KMS-11 (cell line): ENCODE data around the gene BPI.

Experiments
- H2AFZ ChIP-seq: fragments of 200-600 bp; sonication (generic); 2 replicates; pipeline ENCODE4 v1.6.1; 2016; ENCODE audit warnings: antibody characterized with exemption, mixed run types, low read depth
- H3K27ac ChIP-seq: fragments of 200-600 bp; sonication (generic); 2 replicates; pipeline ENCODE4 v1.6.1; 2016; ENCODE audit warnings: mild to moderate bottlenecking, mixed run types
- H3K27me3 ChIP-seq: fragments of 200-600 bp; sonication (generic); 2 replicates; pipeline ENCODE4 v1.6.1; 2017; ENCODE audit warnings: mild to moderate bottlenecking, low read depth, mixed run types, moderate library complexity; ENCODE audit not compliant: insufficient read depth
- H3K36me3 ChIP-seq: fragments of 200-600 bp; sonication (generic); 2 replicates; pipeline ENCODE4 v1.6.1; 2017; ENCODE audit warnings: mild to moderate bottlenecking, mixed run types; ENCODE audit not compliant: insufficient read depth
- H3K4me1 ChIP-seq: fragments of 200-600 bp; sonication (generic); 2 replicates; pipeline ENCODE4 v1.6.1; 2016; ENCODE audit warnings: mild to moderate bottlenecking, low read depth, mixed run types; ENCODE audit not compliant: poor library complexity, severe bottlenecking
- H3K4me2 ChIP-seq: fragments of 200-600 bp; sonication (generic); 2 replicates; pipeline ENCODE4 v1.7.0; 2016; ENCODE audit warnings: mild to moderate bottlenecking, mixed run types
- H3K4me3 ChIP-seq: fragments of 200-600 bp; sonication (generic); IDR thresholded peaks from 2 replicates; pipeline ENCODE4 v1.6.1; 2017; ENCODE audit warnings: low read depth, low read length, mixed read lengths; ENCODE audit not compliant: insufficient read depth
- H3K79me2 ChIP-seq: fragments of 200-600 bp; sonication (generic); 2 replicates; pipeline ENCODE4 v1.6.1; 2016; ENCODE audit warnings: low read depth, mixed run types; ENCODE audit not compliant: insufficient read depth
- H3K9ac ChIP-seq: fragments of 200-600 bp; sonication (generic); 2 replicates; pipeline ENCODE4 v1.6.1; 2016; ENCODE audit warnings: mild to moderate bottlenecking, mixed run types
- H4K20me1 ChIP-seq: fragments of 200-600 bp; sonication (generic); 2 replicates; pipeline ENCODE4 v1.6.1; 2016; ENCODE audit warnings: mild to moderate bottlenecking, mixed run types; ENCODE audit not compliant: insufficient read depth
- TF ChIP-seq, protein P1 (sequence below): fragments of 200-600 bp; sonication (generic); conservative IDR thresholded peaks from 2 replicates; pipeline ENCODE4 v1.6.1; 2017; ENCODE audit warnings: low read depth, mild to moderate bottlenecking, antibody characterized with exemption, low read length, moderate library complexity, mixed read lengths

BPI gene

DNA sequence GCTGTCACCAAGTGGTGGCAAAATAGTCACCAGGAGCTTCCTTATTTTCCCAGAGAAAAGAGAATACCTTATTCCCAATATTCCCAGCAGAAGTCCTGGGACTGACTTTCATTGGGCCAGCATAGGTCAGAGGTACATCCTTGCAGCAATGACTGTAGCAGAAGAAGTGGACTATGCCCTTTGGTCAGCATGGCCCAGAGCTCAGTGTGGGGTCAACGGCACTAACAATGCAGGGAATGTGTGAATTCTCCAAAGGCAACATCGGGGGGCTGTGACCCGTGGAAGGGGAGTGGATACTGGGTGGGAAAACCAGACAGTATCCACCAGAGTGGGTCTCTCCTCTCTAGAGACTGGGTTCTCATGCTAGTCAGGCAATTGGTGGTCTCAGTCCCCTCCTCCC is 26.7 kb downstream of the BPI start:
- H4K20me1 ChIP-seq = no peaks in the 10 kb centered on the region
- no peaks in the 10 kb centered on the region for H3K79me2 ChIP-seq
- H3K36me3 ChIP-seq = no peaks in the 10 kb centered on the region

DNA sequence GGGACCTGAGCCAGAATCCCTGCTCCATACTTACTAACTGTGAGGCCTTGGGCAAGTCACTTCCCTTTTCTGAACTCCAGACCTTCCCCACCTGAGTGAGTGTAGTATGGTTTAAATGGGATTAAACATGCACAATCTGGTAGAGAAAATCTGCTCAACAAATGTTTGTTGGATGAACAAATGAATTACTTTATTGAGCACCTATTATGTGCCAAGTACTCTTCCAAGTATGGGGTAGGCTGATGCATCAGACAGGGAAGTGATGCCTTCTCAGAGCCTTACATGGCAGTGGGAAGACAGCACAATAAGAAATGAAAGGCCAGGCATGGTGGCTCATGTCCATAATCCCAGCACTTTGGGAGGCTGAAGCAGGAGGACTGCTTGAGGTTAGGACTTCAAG is 27.3 kb downstream of the BPI start:
- no peaks in the 10 kb centered on the region for H3K79me2 ChIP-seq
- no peak overlapping the region for H3K4me2 ChIP-seq
- TF ChIP-seq, protein P1, sequence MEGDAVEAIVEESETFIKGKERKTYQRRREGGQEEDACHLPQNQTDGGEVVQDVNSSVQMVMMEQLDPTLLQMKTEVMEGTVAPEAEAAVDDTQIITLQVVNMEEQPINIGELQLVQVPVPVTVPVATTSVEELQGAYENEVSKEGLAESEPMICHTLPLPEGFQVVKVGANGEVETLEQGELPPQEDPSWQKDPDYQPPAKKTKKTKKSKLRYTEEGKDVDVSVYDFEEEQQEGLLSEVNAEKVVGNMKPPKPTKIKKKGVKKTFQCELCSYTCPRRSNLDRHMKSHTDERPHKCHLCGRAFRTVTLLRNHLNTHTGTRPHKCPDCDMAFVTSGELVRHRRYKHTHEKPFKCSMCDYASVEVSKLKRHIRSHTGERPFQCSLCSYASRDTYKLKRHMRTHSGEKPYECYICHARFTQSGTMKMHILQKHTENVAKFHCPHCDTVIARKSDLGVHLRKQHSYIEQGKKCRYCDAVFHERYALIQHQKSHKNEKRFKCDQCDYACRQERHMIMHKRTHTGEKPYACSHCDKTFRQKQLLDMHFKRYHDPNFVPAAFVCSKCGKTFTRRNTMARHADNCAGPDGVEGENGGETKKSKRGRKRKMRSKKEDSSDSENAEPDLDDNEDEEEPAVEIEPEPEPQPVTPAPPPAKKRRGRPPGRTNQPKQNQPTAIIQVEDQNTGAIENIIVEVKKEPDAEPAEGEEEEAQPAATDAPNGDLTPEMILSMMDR = no peak
- H3K36me3 ChIP-seq = no peaks in the 10 kb centered on the region
- no peak overlapping the region for H3K4me3 ChIP-seq
- H4K20me1 ChIP-seq = no peaks in the 10 kb centered on the region
- H3K4me1 ChIP-seq = no peaks in the 10 kb centered on the region
- no peaks in the 10 kb centered on the region for H3K27me3 ChIP-seq
- H3K9ac ChIP-seq = no peak overlapping the region
- H3K27ac ChIP-seq = no peak overlapping the region
- H2AFZ ChIP-seq = no peak overlapping the region

More for the DNA sequence above, 26.7 kb downstream of the BPI start:
- Histone ChIP-seq H3K9ac (no peak overlapping the region), H2AFZ (no peak overlapping the region), H3K27ac (no peak overlapping the region), H3K27me3 (no peaks in the 10 kb centered on the region), H3K4me2 (no peak overlapping the region), H3K4me1 (peaks cover under 1% of the 10 kb centered on the region), H3K4me3 (no peak overlapping the region)
- TF ChIP-seq, protein P1 = no peak

DNA sequence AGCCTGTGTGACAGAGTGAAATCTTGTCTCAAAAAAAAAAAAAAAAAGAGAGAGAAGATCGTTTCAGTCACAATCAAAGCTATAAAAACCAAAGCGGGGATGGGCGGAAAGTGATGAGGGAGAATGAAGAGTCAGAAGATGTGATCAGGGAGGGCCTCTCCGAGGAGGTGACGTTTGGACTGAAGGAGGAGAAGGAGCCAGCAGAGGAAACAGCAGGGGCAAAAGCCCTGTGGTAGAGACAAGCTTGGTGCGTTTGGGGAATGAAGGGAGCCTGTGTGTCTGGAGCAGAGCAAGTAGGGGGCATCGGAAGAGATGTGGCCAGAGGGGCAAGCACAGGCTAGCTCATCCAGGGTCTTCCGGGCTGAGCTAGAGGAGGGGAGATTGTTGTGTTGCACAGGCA is 27.9 kb downstream of the BPI start:
- no peak overlapping the region for H3K9ac ChIP-seq
- H4K20me1 ChIP-seq = no peaks in the 10 kb centered on the region
- H2AFZ ChIP-seq = no peak overlapping the region
- no peak overlapping the region for H3K4me2 ChIP-seq
- H3K36me3 ChIP-seq = no peaks in the 10 kb centered on the region
- TF ChIP-seq, protein P1 = no peak
- H3K4me3 ChIP-seq = no peak overlapping the region
- H3K27me3 ChIP-seq = no peaks in the 10 kb centered on the region
- no peak overlapping the region for H3K27ac ChIP-seq
- H3K4me1 ChIP-seq = no peaks in the 10 kb centered on the region
- H3K79me2 ChIP-seq = no peaks in the 10 kb centered on the region

DNA sequence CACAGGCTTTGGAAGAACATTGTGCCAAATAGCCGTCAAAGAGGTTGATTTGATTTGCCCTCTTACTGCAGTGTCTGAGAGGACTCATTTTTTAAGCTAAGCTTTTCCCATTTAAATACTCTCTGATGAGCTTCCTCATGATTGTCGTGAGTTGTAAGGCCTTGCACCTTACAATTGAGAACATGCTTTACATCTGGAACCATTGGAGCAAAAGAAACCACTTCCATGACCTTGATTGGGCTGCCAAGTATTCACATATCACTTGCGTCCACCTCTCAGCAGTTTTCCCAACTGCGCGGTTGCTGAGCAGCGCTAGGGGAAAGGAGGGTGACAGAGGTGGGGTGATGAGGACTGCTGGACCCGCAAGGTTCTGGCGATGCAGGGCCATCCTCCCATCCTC is 30.1 kb downstream of the BPI start:
- no peak overlapping the region for H3K4me2 ChIP-seq
- no peaks in the 10 kb centered on the region for H3K79me2 ChIP-seq
- no peaks in the 10 kb centered on the region for H4K20me1 ChIP-seq
- H3K27ac ChIP-seq = no peak overlapping the region
- H2AFZ ChIP-seq = no peak overlapping the region
- no peak overlapping the region for H3K4me3 ChIP-seq
- no peaks in the 10 kb centered on the region for H3K27me3 ChIP-seq
- TF ChIP-seq, protein P1 = no peak
- H3K4me1 ChIP-seq = no peaks in the 10 kb centered on the region
- no peak overlapping the region for H3K9ac ChIP-seq
- H3K36me3 ChIP-seq = no peaks in the 10 kb centered on the region

DNA sequence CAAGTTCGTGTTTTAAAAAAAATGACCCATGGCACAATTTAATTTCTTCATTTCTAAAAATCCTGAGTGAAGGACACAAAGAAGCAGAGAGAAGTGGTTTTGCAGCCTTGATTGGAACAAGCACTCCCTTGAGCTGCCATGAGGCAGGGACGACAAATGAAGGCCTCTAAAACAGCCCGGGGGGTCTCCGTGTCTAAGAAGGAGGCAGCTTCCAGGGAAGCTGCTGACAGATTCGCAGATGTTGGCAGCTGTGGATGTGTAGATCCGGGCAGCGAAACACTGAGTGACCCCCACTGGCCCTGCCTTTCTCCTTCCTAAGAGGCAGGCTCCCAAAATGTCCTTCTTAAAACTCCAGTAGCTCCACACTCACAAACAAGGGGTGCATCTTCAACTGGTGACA is 32.8 kb downstream of the BPI start:
- Histone ChIP-seq H3K9ac (no peak overlapping the region), H3K4me1 (no peaks in the 10 kb centered on the region), H3K4me2 (no peak overlapping the region), H3K36me3 (no peaks in the 10 kb centered on the region), H4K20me1 (no peaks in the 10 kb centered on the region), H3K4me3 (no peak overlapping the region), H3K27ac (no peak overlapping the region), H3K79me2 (no peaks in the 10 kb centered on the region), H2AFZ (no peak overlapping the region), H3K27me3 (no peaks in the 10 kb centered on the region)
- TF ChIP-seq, protein P1 = no peak
